Astrocyte of the cerebellum (primary cell): Measurements from ENCODE around the gene SLC26A9.

Experiments
- DNase-seq: peaks from one replicate; pipeline ENCODE4 v3.0.0-alpha.2; 2011; ENCODE audit warnings: low read depth
- H3K4me3 ChIP-seq: 2 replicates; pipeline ENCODE4 v1.5.1; 2011; ENCODE audit warnings: mild to moderate bottlenecking, low read depth, low read length, moderate library complexity
- CTCF ChIP-seq: IDR thresholded peaks from 2 replicates; pipeline ENCODE4 v1.5.1; 2012; ENCODE audit warnings: low read length, low read depth, moderate library complexity, mild to moderate bottlenecking; ENCODE audit errors: missing control alignments
- in situ Hi-C: cut with HindIII; loops from 2 replicates; pipeline ENCODE4 v1.10.0; 2017; ENCODE audit warnings: low sequenced_read_pairs

Gene SLC26A9

DNA sequence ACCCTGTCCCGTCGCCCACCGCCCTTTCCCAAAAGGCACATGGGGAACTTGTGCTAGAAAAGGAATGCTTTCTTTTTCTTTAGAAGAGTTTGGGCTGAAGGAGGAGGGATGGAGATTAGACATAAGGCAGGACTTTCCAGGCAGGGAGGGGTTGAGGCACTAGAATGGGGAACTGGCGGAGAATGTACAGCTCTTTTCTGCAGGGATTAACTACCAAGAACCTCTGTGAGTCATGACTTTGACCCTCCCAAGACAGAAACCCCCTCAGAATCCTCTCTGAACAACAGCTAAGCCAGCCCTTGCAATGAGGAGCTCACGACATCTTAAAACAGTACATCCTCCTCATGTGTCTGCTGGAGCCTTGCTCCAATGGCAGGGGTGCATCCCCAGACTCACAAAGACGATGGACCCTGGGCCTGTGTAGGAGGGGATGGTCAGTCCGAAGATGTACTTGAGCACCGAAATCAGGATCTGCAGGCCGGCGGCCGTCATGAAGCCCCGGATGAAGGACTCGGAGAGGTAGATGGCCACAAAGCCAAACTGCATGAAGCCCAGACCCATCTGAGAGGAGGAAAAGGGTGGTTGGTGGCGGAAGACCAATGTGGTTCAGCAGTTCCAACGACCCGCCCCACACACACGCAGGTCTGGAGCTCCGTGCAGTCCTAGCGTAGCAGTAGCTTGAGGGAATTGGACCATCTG is 13.6 kb downstream of the SLC26A9 start:
- TF ChIP-seq CTCF = no peak
- no peak overlapping the region for H3K4me3 ChIP-seq
- in situ Hi-C loops = loop anchor here (10.0 kb wide), 1 partner anchor 45 kb away; no protein-coding TSS in a partner anchor
- no peak for DNase-seq

- in situ Hi-C loops = loop anchor here (10.0 kb wide), 1 partner anchor 46 kb away; no protein-coding TSS in a partner anchor
- no peak for TF ChIP-seq CTCF
- DNase-seq = no peak
- H3K4me3 ChIP-seq = no peak overlapping the region
Measured at GRCh38 chr1:205928317-205928716, 14.9 kb downstream of the SLC26A9 start.

- DNase-seq = no peak
- in situ Hi-C loops = loop anchor here (10.0 kb wide), 1 partner anchor 47 kb away; no protein-coding TSS in a partner anchor
- no peak for TF ChIP-seq CTCF
- no peak overlapping the region for H3K4me3 ChIP-seq
Measured at GRCh38 chr1:205927676-205928075, 15.6 kb downstream of the SLC26A9 start.

- in situ Hi-C loops = loop anchor here (10.0 kb wide), 1 partner anchor 48 kb away; no protein-coding TSS in a partner anchor
- no peak for DNase-seq
- TF ChIP-seq CTCF = no peak
- no peak overlapping the region for H3K4me3 ChIP-seq
Measured at GRCh38 chr1:205927247-205927646, 16.0 kb downstream of the SLC26A9 start.

DNA sequence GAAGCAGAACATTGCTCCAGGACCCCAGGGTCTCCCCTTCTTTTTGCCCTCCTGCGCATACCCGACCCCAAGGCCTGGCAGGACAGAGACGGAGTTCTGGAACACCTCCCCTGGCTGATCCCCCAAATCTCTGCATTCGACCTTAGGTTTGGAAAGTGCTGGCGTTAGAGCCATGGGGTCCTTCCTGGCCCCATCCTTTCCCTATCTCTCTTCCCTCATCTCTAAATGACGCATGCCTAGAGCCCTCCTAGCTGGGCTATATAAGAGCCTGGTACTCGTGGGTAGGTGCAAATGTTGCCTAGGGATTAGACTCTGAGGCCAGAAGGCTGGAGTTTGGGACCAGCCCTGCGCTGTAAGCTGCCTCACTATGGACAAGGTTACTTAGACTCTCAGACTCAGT is 16.6 kb downstream of the SLC26A9 start:
- no peak for TF ChIP-seq CTCF
- no peak overlapping the region for H3K4me3 ChIP-seq
- DNase-seq = no peak
- in situ Hi-C loops = loop anchor here (10.0 kb wide), 1 partner anchor 48 kb away; no protein-coding TSS in a partner anchor

DNA sequence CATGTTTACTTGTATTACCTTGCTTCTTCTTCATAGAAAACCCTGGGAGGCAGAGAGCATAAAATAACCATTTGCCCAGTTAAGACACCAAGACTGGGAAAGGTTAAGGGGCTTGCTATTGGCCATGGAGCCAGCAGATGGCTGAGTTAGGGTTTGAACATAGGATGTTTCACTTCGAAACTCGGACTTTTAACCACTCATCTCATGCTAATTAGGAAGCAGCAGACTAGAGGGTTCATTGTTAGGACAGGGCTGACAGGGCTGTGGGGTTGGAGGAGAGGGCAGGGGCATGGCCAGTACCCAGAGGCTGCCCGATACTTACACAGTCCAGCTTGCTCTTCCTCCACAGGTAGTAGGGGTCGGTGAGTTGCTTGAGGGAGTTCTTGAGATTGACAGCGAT is 17.0 kb downstream of the SLC26A9 start:
- in situ Hi-C loops = loop anchor here (10.0 kb wide), 1 partner anchor 49 kb away; no protein-coding TSS in a partner anchor
- H3K4me3 ChIP-seq = no peak overlapping the region
- no peak for TF ChIP-seq CTCF
- DNase-seq = no peak
